Right lobe of liver (tissue), 4 donors: ENCODE measurements around the gene TCF4.

Source experiments
- CTCF ChIP-seq, 4 donors: fragments of 200-600 bp in 3 of 4; fragments of 450-650 bp in 1 of 4; IDR thresholded peaks; one replicate each; pipeline versions ENCODE4 v1.5.1 to v1.8.0; 2016 to 2022; ENCODE audit warnings: antibody characterized with exemption in 4 of 4, mild to moderate bottlenecking in 2 of 4
- POLR2A ChIP-seq: fragments of 450-650 bp; IDR thresholded peaks from one replicate; pipeline ENCODE4 v1.6.1; 2017; ENCODE audit warnings: antibody characterized with exemption, mild to moderate bottlenecking
- donor health status: DM: no; HTN: no; CAD: no.
- donor health status: DM: no; HTN: no; CAD: no.
- donor health status: DM: no; HTN: yes; CAD: no.

GRCh38 chr18:55232506-55232905, 355.5 kb downstream of the TCF4 start:
- no peak for TF ChIP-seq CTCF (IDR thresholded peaks at IDR 0.05)
- no peak for TF ChIP-seq POLR2A
